Esophagus squamous epithelium (tissue), 5 donors: ENCODE results near the gene MAP1A. TPM values are rescaled to one million over a fixed set of nuclear protein-coding genes. Genes with fewer than 3 reads are reported as not detected.

ENCODE experiments used
- DNase-seq: peaks from one replicate; lab custom pipeline; 2025; lab: John Stamatoyannopoulos, UW
- H3K27ac ChIP-seq, 4 donors: fragments of 200-600 bp; sonication (generic); one replicate each; pipeline ENCODE4 v1.5.1; 2016 to 2019; ENCODE audit warnings: mild to moderate bottlenecking in 1 of 4
- H3K27me3 ChIP-seq, 4 donors: fragments of 200-600 bp; sonication (generic); 1 replicate in 3 of 4; 2 replicates in 1 of 4; pipeline versions ENCODE4 v1.5.1 to v1.6.0; 2017 to 2021; ENCODE audit warnings: antibody characterized with exemption in 1 of 4
- H3K36me3 ChIP-seq, 3 donors: fragments of 200-600 bp; sonication (generic); one replicate each; pipeline ENCODE4 v1.5.1; 2016 to 2019
- H3K4me1 ChIP-seq, 3 donors: fragments of 200-600 bp; sonication (generic); one replicate each; pipeline ENCODE4 v1.5.1; 2017 to 2019
- H3K4me3 ChIP-seq, 4 donors: fragments of 200-600 bp; sonication (generic); 1 replicate in 3 of 4; 2 replicates in 1 of 4; pipeline ENCODE4 v1.5.1; 2016 to 2019; ENCODE audit warnings: mild to moderate bottlenecking in 2 of 4, moderate library complexity in 1 of 4
- H3K9me3 ChIP-seq, 3 donors: fragments of 200-600 bp; sonication (generic); one replicate each; pipeline ENCODE4 v1.5.1; 2016 to 2019
- POLR2A ChIP-seq, 4 donors: fragments of 450-650 bp; IDR thresholded peaks; one replicate each; pipeline ENCODE4 v1.6.1; 2017; ENCODE audit warnings: antibody characterized with exemption in 4 of 4, mild to moderate bottlenecking in 4 of 4, moderate library complexity in 3 of 4
- WGBS, 2 donors: methylation state at CpG; one replicate each; pipeline ENCODE4 v1.1.5; 2018; 5-methylcytosine and 5-hydroxymethylcytosine counted together
- intact Hi-C: fragments of 100-400 bp; cut with DNase I; formaldehyde crosslinking; loops from one replicate; pipeline ENCODE4 v1.15.0; 2022
- total RNA-seq, 4 donors: library from RNA; depleted of rRNA; stranded (reverse); fragments of >200 nt; gene quantifications; one replicate each; pipeline ENCODE4 v1.1.0, GENCODE V29; 2016
- TF ChIP-seq, protein P1 (sequence below), 6 experiments: fragments of 450-650 bp in 4 of 6; fragments of 200-600 bp in 2 of 6; sonication (generic) in 2 of 6; IDR thresholded peaks; one replicate each; pipeline ENCODE4 v1.5.1; 2016 to 2019; ENCODE audit warnings: antibody characterized with exemption in 6 of 6, mild to moderate bottlenecking in 4 of 6, moderate library complexity in 4 of 6
- donor health status: DM: yes; HTN: yes; CAD: no.

The MAP1A gene
- total RNA-seq, 4 donors from 2014 or later: 0.53 to 5.9 (median 2.3) TPM

DNA sequence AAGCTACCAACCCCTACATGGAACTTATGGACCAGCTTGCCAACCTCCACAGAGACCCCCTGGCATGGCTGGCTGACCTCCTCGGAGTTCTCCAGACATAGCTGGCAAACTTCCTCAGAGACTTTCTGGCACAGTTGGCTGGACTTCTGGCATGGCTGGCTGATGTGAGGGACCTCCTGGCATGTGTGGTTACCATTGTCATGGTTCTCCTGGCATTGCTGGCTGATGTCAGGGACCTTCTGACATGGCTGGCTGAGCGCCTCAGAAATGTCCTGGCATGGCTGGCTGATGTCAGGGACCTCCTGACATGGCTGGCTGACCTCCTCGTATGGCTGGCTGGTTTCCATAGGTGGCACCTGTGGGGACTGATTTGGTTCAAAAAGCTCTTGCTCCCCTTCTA lies 17.5 kb downstream of the MAP1A start:
- no peak for DNase-seq
- H3K4me1 ChIP-seq: no peaks in the 10 kb centered on the region
- H3K36me3 ChIP-seq: peaks cover 0 to 39% (median 3%) of the 10 kb centered on the region in 3 donors
- intact Hi-C loops: no loop called here
- H3K4me3 ChIP-seq: no peak overlapping the region
- H3K27ac ChIP-seq: no peak overlapping the region
- no peaks in the 10 kb centered on the region for H3K9me3 ChIP-seq
- TF ChIP-seq POLR2A (IDR thresholded peaks at IDR 0.05): no peak
- TF ChIP-seq, protein P1, sequence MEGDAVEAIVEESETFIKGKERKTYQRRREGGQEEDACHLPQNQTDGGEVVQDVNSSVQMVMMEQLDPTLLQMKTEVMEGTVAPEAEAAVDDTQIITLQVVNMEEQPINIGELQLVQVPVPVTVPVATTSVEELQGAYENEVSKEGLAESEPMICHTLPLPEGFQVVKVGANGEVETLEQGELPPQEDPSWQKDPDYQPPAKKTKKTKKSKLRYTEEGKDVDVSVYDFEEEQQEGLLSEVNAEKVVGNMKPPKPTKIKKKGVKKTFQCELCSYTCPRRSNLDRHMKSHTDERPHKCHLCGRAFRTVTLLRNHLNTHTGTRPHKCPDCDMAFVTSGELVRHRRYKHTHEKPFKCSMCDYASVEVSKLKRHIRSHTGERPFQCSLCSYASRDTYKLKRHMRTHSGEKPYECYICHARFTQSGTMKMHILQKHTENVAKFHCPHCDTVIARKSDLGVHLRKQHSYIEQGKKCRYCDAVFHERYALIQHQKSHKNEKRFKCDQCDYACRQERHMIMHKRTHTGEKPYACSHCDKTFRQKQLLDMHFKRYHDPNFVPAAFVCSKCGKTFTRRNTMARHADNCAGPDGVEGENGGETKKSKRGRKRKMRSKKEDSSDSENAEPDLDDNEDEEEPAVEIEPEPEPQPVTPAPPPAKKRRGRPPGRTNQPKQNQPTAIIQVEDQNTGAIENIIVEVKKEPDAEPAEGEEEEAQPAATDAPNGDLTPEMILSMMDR (IDR thresholded peaks at IDR 0.05): no peak
- no peaks in the 10 kb centered on the region for H3K27me3 ChIP-seq
- 93% methylated on average over 3 of the region's 3 CpGs; no CpG with 5 or more reads in 1 of the 2 donors for WGBS, 2 donors

DNA sequence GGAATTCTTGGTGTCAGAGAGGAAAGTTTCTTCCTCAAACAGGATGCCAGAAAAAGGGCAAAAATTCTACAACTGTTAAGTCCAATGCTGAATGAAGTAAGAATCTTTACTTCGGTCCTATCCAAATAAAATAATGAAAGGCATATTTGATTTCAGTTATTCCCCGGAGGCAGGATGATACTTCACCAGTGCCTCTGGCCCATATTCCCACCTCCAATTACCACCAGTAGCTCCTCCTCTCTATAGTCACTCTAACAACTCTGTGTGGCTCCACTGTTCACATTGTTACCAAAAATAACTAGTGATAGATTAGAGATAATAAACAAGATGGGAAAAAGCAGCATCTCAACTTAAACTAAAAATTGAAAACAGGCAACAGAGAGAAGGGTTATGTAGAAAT lies 20.7 kb downstream of the MAP1A start:
- intact Hi-C loops: no loop called here
- TF ChIP-seq POLR2A (IDR thresholded peaks at IDR 0.05): no peak
- TF ChIP-seq, protein P1 (IDR thresholded peaks at IDR 0.05): no peak
- no peaks in the 10 kb centered on the region for H3K9me3 ChIP-seq

DNA sequence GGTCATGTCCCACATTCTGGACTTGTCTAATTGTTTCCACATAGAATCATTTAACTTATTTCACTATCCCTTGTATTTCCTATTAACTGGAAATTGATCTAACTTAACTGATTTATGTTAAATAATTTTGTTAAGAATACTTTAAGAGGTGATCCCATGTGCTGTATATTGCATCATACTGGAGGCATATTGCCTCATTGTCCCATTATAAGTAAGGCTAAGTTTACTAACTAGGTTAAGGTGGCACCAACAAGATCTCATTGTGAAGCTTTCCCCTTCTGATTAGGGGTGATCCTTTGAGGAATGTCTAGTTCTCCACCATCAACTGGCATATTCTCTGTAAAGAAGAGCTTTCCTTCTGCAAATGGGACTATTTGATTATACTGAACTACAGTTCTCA lies 24.4 kb downstream of the MAP1A start:
- H3K4me1 ChIP-seq: no peaks in the 10 kb centered on the region
- H3K36me3 ChIP-seq: peaks cover 0 to 29% (median 0%) of the 10 kb centered on the region in 3 donors
- TF ChIP-seq POLR2A (IDR thresholded peaks at IDR 0.05): no peak
- TF ChIP-seq, protein P1 (IDR thresholded peaks at IDR 0.05): no peak
- no peaks in the 10 kb centered on the region for H3K9me3 ChIP-seq
- intact Hi-C loops: no loop called here
- DNase-seq: no peak
- H3K27me3 ChIP-seq: no peaks in the 10 kb centered on the region
- H3K4me3 ChIP-seq: no peak overlapping the region
- H3K27ac ChIP-seq: no peak overlapping the region

More for the DNA sequence above, 20.7 kb downstream of the MAP1A start:
- peaks cover 0 to 38% (median 3%) of the 10 kb centered on the region in 3 donors for H3K36me3 ChIP-seq
- no peak overlapping the region for H3K4me3 ChIP-seq
- DNase-seq: no peak
- H3K27me3 ChIP-seq: no peaks in the 10 kb centered on the region
- H3K27ac ChIP-seq: no peak overlapping the region
- no peaks in the 10 kb centered on the region for H3K4me1 ChIP-seq
- 75 to 87% methylated on average over 2 of the region's 2 CpGs for WGBS, 2 donors

DNA sequence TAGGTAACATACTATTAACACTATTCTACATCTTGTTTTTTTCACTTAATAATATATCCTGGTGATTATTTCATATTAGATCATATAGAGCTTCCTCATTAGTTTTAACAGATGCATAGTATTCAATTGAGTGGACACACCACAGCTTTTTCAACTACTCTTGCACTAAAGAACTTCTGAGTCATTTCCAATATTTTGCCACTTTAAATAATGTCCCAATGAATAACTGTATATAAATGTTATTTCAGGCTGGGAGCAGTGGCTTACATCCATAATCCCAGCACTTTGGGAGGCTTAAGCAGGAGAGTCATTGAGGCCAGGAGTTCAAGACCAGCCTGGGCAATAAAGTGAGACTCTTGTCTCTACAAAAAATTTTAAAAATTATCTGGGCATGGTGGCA lies 26.9 kb downstream of the MAP1A start:
- intact Hi-C loops: no loop called here
- DNase-seq: no peak
- Histone ChIP-seq H3K9me3 (peaks cover 0 to 6% (median 0%) of the 10 kb centered on the region in 3 donors), H3K4me3 (no peak overlapping the region), H3K27ac (no peak overlapping the region), H3K36me3 (peaks cover 0 to 35% (median 0%) of the 10 kb centered on the region in 3 donors), H3K4me1 (no peaks in the 10 kb centered on the region), H3K27me3 (no peaks in the 10 kb centered on the region)
- TF ChIP-seq POLR2A (IDR thresholded peaks at IDR 0.05): no peak
- TF ChIP-seq, protein P1 (IDR thresholded peaks at IDR 0.05): no peak

DNA sequence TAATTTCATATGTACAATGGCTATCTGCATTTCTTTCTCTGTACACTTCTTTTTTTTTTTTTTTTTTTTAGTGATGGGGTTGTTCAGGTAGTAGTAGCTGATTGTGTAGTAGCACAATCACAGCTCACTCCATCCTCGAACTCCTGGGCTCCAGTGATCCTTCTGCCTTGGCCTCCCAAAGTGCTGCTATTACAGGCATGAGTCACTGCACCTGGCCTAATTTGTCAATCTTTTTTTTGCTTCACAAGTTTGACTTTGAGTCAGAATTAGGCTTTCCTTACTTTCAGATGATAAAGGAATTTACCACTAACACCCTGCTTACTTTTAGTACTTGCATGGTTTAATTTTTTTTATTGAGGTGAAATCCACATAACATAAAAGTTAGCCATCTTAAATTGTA lies 28.0 kb downstream of the MAP1A start:
- Histone ChIP-seq H3K27ac (no peak overlapping the region), H3K4me1 (no peaks in the 10 kb centered on the region), H3K36me3 (peaks cover 0 to 38% (median 0%) of the 10 kb centered on the region in 3 donors), H3K9me3 (peaks cover 0 to 6% (median 0%) of the 10 kb centered on the region in 3 donors), H3K27me3 (no peaks in the 10 kb centered on the region), H3K4me3 (no peak overlapping the region)
- no peak for DNase-seq
- 91% methylated on average over 1 of the region's 1 CpG for WGBS, 2 donors
- no peak for TF ChIP-seq POLR2A (IDR thresholded peaks at IDR 0.05)
- TF ChIP-seq, protein P1 (IDR thresholded peaks at IDR 0.05): no peak
- intact Hi-C loops: no loop called here
